Trophoblast cell (in vitro differentiated cells and primary cell): ENCODE results near the gene ERC1.

Source experiments
- DNase-seq, 2 donors: peaks; one replicate each; pipeline ENCODE4 v3.0.0-alpha.2; 2016
- H2AFZ ChIP-seq: 2 replicates; pipeline ENCODE4 v1.6.1; 2013; ENCODE audit warnings: low read length, moderate library complexity, mild to moderate bottlenecking; ENCODE audit not compliant: insufficient read depth, poor library complexity
- H2AK5ac ChIP-seq: 2 replicates; pipeline ENCODE4 v1.6.1; 2013; ENCODE audit warnings: mild to moderate bottlenecking, low read length
- H2BK120ac ChIP-seq: 2 replicates; pipeline ENCODE4 v1.6.1; 2013; ENCODE audit warnings: low read length, mild to moderate bottlenecking, moderate library complexity; ENCODE audit not compliant: insufficient read depth, poor library complexity
- H2BK12ac ChIP-seq: 2 replicates; pipeline ENCODE4 v1.6.1; 2013; ENCODE audit warnings: mild to moderate bottlenecking, low read length, moderate library complexity
- H2BK5ac ChIP-seq: 2 replicates; pipeline ENCODE4 v1.6.1; 2013; ENCODE audit warnings: low read length, low read depth, moderate library complexity, mild to moderate bottlenecking; ENCODE audit not compliant: poor library complexity
- H3K14ac ChIP-seq: 2 replicates; pipeline ENCODE4 v1.6.1; 2013; ENCODE audit warnings: mild to moderate bottlenecking, low read length
- H3K18ac ChIP-seq: 2 replicates; pipeline ENCODE4 v1.6.1; 2013; ENCODE audit warnings: mild to moderate bottlenecking, low read length
- H3K23ac ChIP-seq: 2 replicates; pipeline ENCODE4 v1.6.1; 2013; ENCODE audit warnings: low read length
- H3K27ac ChIP-seq: 2 replicates; pipeline ENCODE4 v1.5.1; 2013; ENCODE audit warnings: low read depth, mild to moderate bottlenecking, inconsistent platforms, low read length, moderate library complexity
- H3K27me3 ChIP-seq: 2 replicates; pipeline ENCODE4 v1.6.1; 2013; ENCODE audit warnings: inconsistent platforms, mild to moderate bottlenecking, low read length, moderate library complexity; ENCODE audit not compliant: insufficient read depth
- H3K36me3 ChIP-seq, 2 experiments: 1 replicate in 1 of 2; 2 replicates in 1 of 2; pipeline ENCODE4 v1.6.1; 2013; ENCODE audit warnings: low read length in 2 of 2, mild to moderate bottlenecking in 2 of 2, moderate library complexity in 1 of 2; ENCODE audit not compliant: insufficient read depth in 2 of 2, control insufficient read depth in 1 of 2
- H3K4ac ChIP-seq: 2 replicates; pipeline ENCODE4 v1.6.1; 2013; ENCODE audit warnings: low read depth, mild to moderate bottlenecking, low read length, moderate library complexity
- H3K4me1 ChIP-seq, 2 experiments: 1 replicate in 1 of 2; 2 replicates in 1 of 2; pipeline ENCODE4 v1.6.1; 2013; ENCODE audit warnings: low read length in 2 of 2, mild to moderate bottlenecking in 2 of 2, moderate library complexity in 1 of 2; ENCODE audit not compliant: insufficient read depth in 2 of 2, control insufficient read depth in 1 of 2
- H3K4me2 ChIP-seq: 2 replicates; pipeline ENCODE4 v1.6.1; 2013; ENCODE audit warnings: inconsistent platforms, mild to moderate bottlenecking, low read length, moderate library complexity
- H3K4me3 ChIP-seq: 2 replicates; pipeline ENCODE4 v1.5.1; 2013; ENCODE audit warnings: mild to moderate bottlenecking, low read depth, low read length, inconsistent platforms
- H3K79me1 ChIP-seq: one replicate; pipeline ENCODE4 v1.6.1; 2013; ENCODE audit warnings: low read length
- H3K79me2 ChIP-seq: 2 replicates; pipeline ENCODE4 v1.6.1; 2013; ENCODE audit warnings: low read length, mild to moderate bottlenecking; ENCODE audit not compliant: control insufficient read depth, insufficient read depth, poor library complexity
- H3K9ac ChIP-seq: 2 replicates; pipeline ENCODE4 v1.6.1; 2013; ENCODE audit warnings: mild to moderate bottlenecking, low read length
- H3K9me3 ChIP-seq: 2 replicates; pipeline ENCODE4 v1.6.1; 2013; ENCODE audit warnings: low read depth, mild to moderate bottlenecking, control low read depth, inconsistent platforms, low read length; ENCODE audit not compliant: insufficient read depth
- H4K12ac ChIP-seq: 2 replicates; pipeline ENCODE4 v1.6.1; 2013; ENCODE audit warnings: low read depth, mild to moderate bottlenecking, low read length, moderate library complexity
- H4K8ac ChIP-seq: 2 replicates; pipeline ENCODE4 v1.6.1; 2013; ENCODE audit warnings: low read depth, mild to moderate bottlenecking, low read length, moderate library complexity
- H4K91ac ChIP-seq: one replicate; pipeline ENCODE4 v1.6.1; 2013; ENCODE audit warnings: low read depth, mild to moderate bottlenecking, low read length, moderate library complexity
- WGBS: extraction: QIAGEN DNeasy Blood & Tissue Kit; methylation state at CpG from one replicate; pipeline ENCODE4 v1.1.7; 2013; ENCODE audit warnings: missing lambda C conversion rate; ENCODE audit not compliant: insufficient read length, insufficient coverage; ENCODE audit errors: extremely low coverage; 5-methylcytosine and 5-hydroxymethylcytosine counted together

Gene ERC1

DNA sequence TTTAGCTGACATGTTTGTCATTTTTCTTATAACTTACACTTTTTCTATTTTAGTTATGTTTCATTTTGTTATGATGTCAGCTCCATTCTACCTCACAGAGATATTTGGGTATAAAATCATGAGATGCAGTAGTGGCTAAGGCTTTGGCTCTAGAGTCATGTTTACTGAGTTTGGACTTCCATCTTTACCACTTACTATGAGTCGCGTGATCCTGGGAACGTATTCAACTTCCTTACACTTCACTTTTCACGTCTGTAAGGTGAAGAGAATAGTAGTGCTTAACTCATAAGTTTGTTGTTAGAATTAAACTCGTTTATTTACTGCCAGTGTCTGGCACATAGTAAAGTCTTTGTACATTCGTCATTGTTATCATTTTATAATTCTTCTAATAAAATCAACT is 126.3 kb downstream of the ERC1 start:
- Histone ChIP-seq H3K4me3 (no peak overlapping the region), H3K79me2 (no peaks in the 10 kb centered on the region), H2BK120ac (no peak overlapping the region), H3K9ac (no peak overlapping the region), H2AFZ (no peak overlapping the region), H3K36me3 (peaks cover 3 to 4% of the 10 kb centered on the region in 2 experiments), H3K18ac (no peak overlapping the region), H2BK12ac (no peak overlapping the region), H3K79me1 (no peaks in the 10 kb centered on the region), H4K8ac (no peak overlapping the region), H3K27ac (no peak overlapping the region), H4K91ac (no peak overlapping the region), H3K4me1 (no peaks in the 10 kb centered on the region), H2AK5ac (no peak overlapping the region), H2BK5ac (no peak overlapping the region), H3K4ac (no peak overlapping the region), H3K27me3 (no peaks in the 10 kb centered on the region), H3K9me3 (no peaks in the 10 kb centered on the region), H4K12ac (no peak overlapping the region), H3K14ac (no peak overlapping the region), H3K4me2 (no peak overlapping the region), H3K23ac (no peak overlapping the region)
- WGBS, result no CpG with 5 or more reads among the region's 6 CpGs
- no peak for DNase-seq

DNA sequence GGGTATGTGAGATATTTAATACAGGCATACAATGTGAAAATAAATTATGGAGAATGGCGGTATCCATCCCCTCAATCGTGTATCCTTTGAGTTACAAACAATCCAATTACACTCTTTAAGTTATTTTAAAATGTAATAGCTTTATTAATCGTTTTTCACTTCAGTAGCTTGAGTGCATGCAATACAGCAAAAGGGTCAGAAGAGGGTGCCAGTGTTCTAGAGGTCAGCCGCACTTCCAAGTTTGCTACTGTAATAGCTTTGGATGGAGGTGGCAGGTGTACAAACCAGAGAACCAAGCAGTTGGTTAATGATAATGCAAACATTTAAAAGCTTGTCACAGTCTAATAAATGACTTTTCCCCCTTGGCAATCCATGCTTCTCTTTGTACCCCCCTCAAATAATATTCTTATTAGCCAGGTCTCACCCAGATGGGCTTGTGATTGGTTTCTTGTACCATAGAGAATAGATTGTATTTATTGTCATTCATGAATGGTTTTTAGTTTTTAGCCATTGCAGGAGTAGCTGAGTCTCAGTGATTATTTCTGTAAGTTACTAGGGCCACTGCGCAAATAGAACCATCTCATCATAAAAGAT is 127.0 kb downstream of the ERC1 start:
- H2BK12ac ChIP-seq, result no peak overlapping the region
- no peaks in the 10 kb centered on the region for H3K79me2 ChIP-seq
- no peak overlapping the region for H3K18ac ChIP-seq
- no CpG with 5 or more reads among the region's 5 CpGs for WGBS
- no peaks in the 10 kb centered on the region for H3K79me1 ChIP-seq
- no peak overlapping the region for H3K27ac ChIP-seq
- H2AFZ ChIP-seq, result no peak overlapping the region
- H3K9ac ChIP-seq, result no peak overlapping the region
- no peak overlapping the region for H3K14ac ChIP-seq
- H4K12ac ChIP-seq, result no peak overlapping the region
- no peak overlapping the region for H2BK120ac ChIP-seq
- no peak overlapping the region for H2BK5ac ChIP-seq
- H2AK5ac ChIP-seq, result no peak overlapping the region
- H3K4ac ChIP-seq, result no peak overlapping the region
- H3K4me3 ChIP-seq, result no peak overlapping the region
- no peak overlapping the region for H3K4me2 ChIP-seq
- peaks cover 3 to 6% of the 10 kb centered on the region in 2 experiments for H3K36me3 ChIP-seq
- H3K23ac ChIP-seq, result no peak overlapping the region
- H4K8ac ChIP-seq, result no peak overlapping the region
- no peaks in the 10 kb centered on the region for H3K27me3 ChIP-seq
- peak; percentile 57 to 90 for DNase-seq
- no peaks in the 10 kb centered on the region for H3K9me3 ChIP-seq
- no peak overlapping the region for H4K91ac ChIP-seq
- H3K4me1 ChIP-seq, result no peaks in the 10 kb centered on the region

DNA sequence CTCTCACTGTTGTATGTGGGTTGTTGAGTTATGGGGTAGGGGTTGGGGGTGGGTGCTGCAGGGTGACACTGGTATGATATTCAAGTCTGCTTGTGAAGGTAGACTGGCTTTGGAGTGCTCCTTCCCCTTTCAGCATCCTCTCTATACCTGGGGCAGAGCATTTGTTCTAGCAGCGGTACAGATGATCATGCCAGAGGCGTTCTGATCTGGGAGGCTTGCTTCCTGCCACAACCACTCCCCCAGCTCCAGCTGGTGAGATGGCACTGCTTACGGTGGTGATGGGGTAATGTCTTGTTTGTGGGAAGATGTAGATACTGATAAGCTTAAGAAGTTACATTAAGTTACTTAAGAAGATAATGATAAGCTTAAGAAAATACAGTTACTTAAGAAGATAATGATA is 131.8 kb downstream of the ERC1 start:
- Histone ChIP-seq H3K27ac (no peak overlapping the region), H3K23ac (no peak overlapping the region), H4K8ac (no peak overlapping the region), H2BK120ac (no peak overlapping the region), H3K4ac (no peak overlapping the region), H3K4me2 (no peak overlapping the region), H3K79me1 (no peaks in the 10 kb centered on the region), H3K14ac (no peak overlapping the region), H2AFZ (no peak overlapping the region), H3K9ac (no peak overlapping the region), H3K36me3 (peaks cover 3 to 6% of the 10 kb centered on the region in 2 experiments), H2BK5ac (no peak overlapping the region), H3K9me3 (no peaks in the 10 kb centered on the region), H3K4me1 (no peaks in the 10 kb centered on the region), H2AK5ac (no peak overlapping the region), H3K79me2 (no peaks in the 10 kb centered on the region), H4K91ac (no peak overlapping the region), H4K12ac (no peak overlapping the region), H2BK12ac (no peak overlapping the region), H3K18ac (no peak overlapping the region), H3K4me3 (no peak overlapping the region), H3K27me3 (no peaks in the 10 kb centered on the region)
- peak; percentile 16 to 40 for DNase-seq
- no CpG with 5 or more reads among the region's 3 CpGs for WGBS

DNA sequence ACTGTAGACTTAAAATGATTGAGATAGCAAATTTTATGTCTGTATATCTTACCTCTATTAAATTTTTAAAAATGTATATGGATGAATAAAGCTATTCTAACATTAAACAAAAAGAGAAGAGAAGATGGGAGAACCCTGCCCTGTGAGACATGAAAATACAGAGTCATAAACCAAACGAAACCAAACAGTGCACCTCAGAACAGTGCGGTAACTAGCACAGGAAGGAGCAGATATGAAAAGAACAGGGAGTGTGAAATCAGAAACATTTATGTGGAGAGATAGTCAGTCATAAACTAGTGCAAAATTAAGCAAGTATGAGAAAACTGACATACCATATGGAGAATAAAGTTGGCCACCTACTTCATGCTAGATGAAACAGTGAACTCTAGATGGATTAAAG is 135.1 kb downstream of the ERC1 start:
- Histone ChIP-seq H3K27ac (no peak overlapping the region), H3K79me2 (no peaks in the 10 kb centered on the region), H3K4me2 (no peak overlapping the region), H3K23ac (no peak overlapping the region), H2AK5ac (no peak overlapping the region), H3K4me3 (no peak overlapping the region), H2BK120ac (no peak overlapping the region), H4K12ac (no peak overlapping the region), H3K18ac (no peak overlapping the region), H2BK12ac (no peak overlapping the region), H4K91ac (no peak overlapping the region), H3K79me1 (no peaks in the 10 kb centered on the region), H3K27me3 (no peaks in the 10 kb centered on the region), H3K9me3 (no peaks in the 10 kb centered on the region), H3K14ac (no peak overlapping the region), H4K8ac (no peak overlapping the region), H2AFZ (no peak overlapping the region), H2BK5ac (no peak overlapping the region), H3K4me1 (no peaks in the 10 kb centered on the region), H3K4ac (no peak overlapping the region), H3K9ac (no peak overlapping the region), H3K36me3 (peaks cover 0 to 3% of the 10 kb centered on the region in 2 experiments)
- WGBS, result no CpG with 5 or more reads among the region's 2 CpGs
- DNase-seq, result no peak
